GM18505 (cell line): ENCODE measurements around the gene RPS2.

Experiments
- ATAC-seq: cut with Tn5 transposase; IDR thresholded peaks from one replicate; pipeline ENCODE4 v1.9.1; 2021; ENCODE audit not compliant: unreplicated experiment
- POLR2A ChIP-seq: IDR thresholded peaks from 4 replicates; pipeline ENCODE4 v1.6.1; 2011; ENCODE audit warnings: borderline replicate concordance; ENCODE audit not compliant: insufficient read depth, insufficient read length; ENCODE audit errors: extremely low read depth

RPS2 gene

DNA sequence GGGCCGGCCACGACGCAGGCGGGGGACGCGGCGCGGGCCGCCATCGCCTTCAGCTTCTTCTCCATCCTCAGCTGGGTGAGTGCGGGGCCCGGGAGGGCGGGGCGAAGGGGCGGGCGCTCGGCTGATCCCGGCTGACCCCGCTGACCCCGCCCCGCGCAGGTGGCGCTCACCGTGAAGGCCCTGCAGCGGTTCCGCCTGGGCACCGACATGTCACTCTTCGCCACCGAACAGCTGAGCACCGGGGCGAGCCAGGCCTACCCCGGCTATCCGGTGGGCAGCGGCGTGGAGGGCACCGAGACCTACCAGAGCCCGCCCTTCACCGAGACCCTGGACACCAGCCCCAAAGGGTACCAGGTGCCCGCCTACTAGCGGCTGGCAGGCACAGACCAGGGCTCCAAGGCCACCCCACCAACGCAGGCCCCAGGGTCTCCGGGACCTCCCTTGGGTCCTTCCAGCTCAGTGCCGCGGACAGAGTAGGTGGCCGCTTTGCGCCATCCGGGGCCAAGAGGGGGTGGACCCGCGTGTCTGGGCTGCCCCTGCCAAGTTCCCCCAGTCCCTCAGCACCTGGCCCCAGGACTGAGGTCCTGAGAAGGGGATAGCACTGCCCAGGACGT lies 28.2 kb upstream of the RPS2 start:
- no peak for ATAC-seq
- TF ChIP-seq POLR2A, result no peak

GRCh38 chr16:1991948-1992703 lies 27.5 kb upstream of the RPS2 start:
- peak; percentile 47 for ATAC-seq
- peak; percentile 67 for TF ChIP-seq POLR2A

DNA sequence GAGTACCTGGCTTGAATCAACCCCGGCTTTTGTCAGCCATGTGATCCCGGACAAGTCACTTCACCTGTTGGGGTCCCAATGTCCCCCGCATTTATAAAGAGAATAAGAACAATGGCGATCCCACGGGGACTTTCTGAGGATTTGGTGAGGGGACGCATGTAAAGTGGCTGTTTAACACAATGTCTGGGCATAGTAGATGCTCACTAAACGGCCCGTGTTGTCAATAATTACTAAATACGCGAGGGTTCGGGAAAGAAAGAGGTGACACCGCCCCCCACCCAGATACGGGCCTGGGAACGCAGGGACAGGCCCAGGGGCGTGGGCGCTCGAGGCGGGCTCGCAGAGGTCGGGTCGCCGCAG lies 26.9 kb upstream of the RPS2 start:
- ATAC-seq, result no peak
- TF ChIP-seq POLR2A, result no peak

DNA sequence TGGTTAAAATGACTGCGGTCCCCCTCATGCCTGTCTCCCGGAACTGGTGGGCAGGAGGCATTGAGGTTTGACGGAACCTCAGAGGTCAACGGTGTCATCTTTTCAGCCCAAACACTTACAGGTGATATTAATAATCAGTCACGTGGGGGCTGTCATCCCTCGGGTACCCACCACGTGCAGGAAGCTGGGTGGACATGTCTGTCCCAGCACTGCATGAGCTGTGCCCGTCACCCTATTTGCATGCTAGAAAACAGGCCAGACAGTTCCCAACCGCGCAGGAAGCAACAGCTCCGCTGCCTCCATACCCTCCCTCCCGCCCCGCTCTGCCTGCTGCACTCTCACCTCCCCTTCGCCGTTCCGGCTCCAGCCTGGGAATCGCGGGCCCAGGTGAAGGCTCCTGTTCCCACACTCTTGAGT lies 26.5 kb upstream of the RPS2 start:
- peak; percentile 35 for ATAC-seq
- TF ChIP-seq POLR2A, result peak; percentile 54

DNA sequence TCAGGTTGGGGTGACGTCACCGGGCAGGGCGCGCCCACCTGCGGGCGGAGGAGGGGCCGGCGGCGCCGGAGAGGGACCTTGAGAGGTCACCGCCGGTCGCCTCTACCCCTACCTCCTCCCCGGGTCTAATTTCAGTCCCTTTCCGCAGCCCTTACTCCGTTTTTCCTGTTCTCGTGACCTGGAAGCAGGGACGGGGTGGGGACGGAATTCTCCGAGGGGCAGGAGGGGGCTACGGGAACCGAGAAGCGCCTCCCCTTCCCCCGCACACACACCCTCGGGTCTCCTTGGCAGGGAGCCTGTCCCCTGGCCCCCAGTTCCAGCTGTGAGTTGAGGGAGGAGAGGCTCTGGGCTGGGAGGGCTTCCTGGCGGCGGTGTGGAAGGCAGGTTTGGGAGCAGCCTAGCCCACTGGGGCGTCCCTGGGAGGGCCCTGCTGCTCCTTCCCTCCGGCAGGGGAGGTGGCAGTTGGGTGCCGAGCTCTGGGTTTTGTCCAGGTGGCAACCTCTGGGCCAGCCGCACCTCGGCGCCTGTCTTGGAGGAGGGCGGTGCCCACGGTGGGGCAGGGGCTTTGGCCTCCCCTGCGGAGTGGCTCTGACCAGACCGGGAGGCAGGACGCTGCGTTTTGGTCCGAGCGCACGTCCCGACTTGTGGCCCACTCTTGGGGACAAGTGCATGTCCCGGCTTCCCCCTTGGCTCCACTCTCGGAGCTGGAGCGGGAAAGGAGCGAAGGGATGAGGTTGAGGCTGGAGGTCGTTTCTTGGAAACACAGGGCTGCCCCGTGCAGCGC lies 25.9 kb upstream of the RPS2 start:
- peak; percentile 20 for TF ChIP-seq POLR2A
- ATAC-seq, result peak; percentile 4

DNA sequence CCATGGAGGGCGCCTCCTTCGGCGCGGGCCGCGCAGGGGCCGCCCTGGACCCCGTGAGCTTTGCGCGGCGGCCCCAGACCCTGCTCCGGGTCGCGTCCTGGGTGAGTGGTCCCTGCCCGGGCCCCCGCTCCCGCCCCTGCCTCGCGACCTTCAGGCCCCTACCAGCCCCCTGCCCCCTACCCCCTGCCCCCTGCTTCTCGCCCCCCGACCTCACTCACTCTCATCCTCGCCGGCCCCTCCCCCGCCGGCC lies 25.4 kb upstream of the RPS2 start:
- TF ChIP-seq POLR2A, result no peak
- no peak for ATAC-seq

DNA sequence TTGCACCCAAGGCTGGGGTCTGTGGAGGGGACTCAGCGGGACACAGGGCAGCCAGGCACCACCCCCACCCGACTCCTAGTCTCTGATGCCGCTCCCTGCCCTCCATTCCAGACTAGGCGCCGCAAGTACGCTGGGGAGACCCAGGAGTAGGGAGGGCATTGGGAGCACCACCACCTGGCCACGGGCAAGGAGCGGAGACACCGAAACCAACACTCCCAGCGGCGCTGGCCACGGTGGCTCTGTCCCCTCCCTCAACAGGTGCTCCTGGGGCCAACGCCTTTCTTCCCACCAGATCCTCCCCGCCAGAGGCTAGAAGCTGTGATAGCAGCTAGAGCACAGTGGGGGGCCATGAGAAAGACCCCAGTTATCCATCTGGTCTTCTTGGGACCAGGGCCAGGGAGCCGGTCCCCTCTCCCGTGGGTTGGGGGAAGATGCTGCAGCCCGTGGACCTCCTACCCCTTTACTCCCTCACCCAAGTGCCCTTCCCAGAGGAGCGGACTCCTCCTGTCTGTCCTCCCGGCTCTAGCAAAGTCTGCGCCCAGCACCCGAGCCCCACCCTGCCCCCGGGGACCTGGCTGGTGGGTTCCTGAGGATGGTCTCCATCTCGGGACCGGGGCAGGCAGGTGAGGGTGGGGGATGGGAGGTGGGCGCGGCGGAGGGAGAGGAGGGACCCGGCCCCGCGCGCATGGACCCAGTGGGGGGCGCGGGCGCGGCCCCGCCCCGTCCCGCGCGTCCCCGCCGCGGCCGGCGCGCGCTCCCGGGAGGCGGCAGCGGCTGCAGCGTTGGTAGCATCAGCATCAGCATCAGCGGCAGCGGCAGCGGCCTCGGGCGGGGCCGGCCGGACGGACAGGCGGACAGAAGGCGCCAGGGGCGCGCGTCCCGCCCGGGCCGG lies 24.8 kb upstream of the RPS2 start, which contains the start of gene SYNGR3:
Gene SYNGR3 (plus strand): TSS at position 762 of the 892 bp plus-strand sequence. CDS start 133 bp downstream, outside the sequence.
- no peak for ATAC-seq
- no peak for TF ChIP-seq POLR2A

- no peak for TF ChIP-seq POLR2A
- ATAC-seq, result no peak
Measured at GRCh38 chr16:1987198-1987597, 22.6 kb upstream of the RPS2 start.

- ATAC-seq, result no peak
- no peak for TF ChIP-seq POLR2A
Measured at GRCh38 chr16:1985466-1986150, 21.0 kb upstream of the RPS2 start.

DNA sequence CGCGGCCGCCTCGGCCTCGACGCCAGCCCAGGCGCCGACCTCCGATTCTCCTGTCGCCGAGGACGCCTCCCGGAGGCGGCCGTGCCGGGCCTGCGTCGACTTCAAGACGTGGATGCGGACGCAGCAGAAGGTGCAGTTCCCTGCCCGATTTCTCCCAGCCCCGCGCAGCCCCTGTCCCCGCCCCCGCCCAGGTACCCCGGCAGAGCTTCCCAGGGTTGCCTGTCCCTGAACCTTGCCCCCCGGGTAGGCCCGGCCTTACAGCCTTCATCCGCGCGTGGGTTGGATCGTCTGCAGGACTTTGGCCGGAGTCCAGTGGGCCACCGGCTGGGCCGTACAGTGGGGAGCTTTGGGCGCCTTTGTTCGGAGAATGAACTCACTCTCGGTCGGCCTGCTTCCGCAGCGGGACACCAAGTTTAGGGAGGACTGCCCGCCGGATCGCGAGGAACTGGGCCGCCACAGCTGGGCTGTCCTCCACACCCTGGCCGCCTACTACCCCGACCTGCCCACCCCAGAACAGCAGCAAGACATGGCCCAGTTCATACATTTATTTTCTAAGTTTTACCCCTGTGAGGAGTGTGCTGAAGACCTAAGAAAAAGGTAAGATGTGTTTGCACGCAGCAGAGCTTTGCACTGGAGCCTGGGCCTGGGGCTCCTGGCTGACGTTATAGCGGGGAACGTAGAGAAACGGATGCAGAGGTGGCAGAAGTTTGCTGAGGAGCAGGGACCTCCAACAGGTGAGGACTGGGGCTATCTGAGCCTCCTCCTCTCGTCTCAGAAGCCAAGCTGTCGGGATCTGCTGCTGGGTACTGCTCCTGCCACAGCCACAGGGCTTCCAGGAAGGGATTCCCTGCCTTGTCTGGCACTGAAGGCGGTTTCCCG lies 20.0 kb upstream of the RPS2 start:
- ATAC-seq, result peak; percentile 7
- TF ChIP-seq POLR2A, result no peak

DNA sequence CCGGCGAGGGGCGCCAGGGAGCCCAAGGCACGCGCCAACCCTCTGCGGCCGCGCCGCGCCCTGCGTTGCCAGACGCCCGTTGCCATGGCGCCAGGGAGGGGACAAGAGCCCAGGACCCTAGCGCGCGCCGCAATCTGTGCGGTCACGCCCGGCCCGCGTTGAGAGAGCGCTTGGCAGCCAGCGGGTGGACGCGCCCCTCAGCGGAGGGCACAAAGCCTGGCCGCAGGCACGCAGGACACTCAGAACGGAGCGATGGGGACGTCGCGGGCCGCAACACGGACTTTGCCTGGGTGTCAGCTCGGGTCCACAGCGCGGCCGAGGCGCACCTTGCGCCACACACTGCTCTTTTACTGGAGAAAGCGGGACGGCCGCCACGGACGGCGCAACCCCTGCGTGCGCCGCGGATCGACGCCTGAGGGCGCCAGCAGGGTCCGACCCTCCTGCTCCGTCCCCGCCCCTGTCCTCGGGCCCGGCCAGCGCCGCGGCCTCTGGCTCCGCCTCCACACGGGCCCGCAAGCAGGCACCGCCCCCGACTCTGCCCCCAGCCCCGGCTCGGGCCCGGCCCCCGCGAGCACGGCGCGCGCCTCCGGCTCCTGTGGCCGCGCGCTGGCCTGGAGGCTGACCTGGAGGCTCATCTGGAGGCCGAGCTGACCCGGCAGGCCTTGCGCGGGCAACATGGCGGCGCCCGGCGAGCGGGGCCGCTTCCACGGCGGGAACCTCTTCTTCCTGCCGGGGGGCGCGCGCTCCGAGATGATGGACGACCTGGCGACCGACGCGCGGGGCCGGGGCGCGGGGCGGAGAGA lies 19.1 kb upstream of the RPS2 start, which contains the start of gene GFER:
Gene GFER (plus strand): TSS at position 650 of the 803 bp plus-strand sequence. CDS start 26 bp downstream, at position 676.
- TF ChIP-seq POLR2A, result peak; percentile 92
- ATAC-seq, result peak; percentile 68
